Measurements from ENCODE around the gene HYAL1.

HYAL1 gene

DNA sequence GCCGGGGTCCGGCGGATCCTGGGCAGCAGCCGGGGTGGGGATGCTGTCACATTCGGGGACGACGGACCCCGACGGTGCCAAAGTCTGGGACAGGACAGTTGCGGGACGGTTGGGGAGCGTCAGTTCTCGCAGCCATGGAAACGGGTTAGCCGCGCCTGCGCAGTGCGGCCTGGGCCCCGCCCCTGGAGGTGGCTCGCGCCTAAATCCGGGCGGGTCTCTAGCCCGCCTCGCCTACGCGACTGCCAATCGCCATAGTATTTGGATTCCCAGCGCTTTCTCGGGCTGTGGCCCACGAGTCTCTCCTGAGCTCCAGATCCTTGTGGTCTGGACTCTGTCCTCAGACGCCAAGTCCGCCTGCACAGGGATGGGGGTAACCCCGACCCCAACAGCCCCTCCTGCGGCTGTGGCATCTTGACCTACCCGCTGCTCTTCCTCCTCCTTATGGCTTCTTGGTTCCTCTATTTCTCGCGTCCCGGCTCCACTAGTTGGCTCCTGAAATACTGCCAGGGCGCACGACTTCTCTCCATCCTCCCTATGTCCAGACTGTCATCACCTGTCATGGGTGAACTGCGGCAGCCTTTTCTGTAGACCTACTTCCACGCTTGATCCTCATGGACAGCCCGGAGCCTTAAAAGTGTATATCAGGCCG lies 42.3 kb upstream of the HYAL1 start, which contains the start of gene ZMYND10:
TSS of gene ZMYND10 (minus strand) at position 147 of the 649 bp plus-strand sequence. CDS start 153 bp downstream, outside the sequence.
- TF ChIP-seq, protein P1, sequence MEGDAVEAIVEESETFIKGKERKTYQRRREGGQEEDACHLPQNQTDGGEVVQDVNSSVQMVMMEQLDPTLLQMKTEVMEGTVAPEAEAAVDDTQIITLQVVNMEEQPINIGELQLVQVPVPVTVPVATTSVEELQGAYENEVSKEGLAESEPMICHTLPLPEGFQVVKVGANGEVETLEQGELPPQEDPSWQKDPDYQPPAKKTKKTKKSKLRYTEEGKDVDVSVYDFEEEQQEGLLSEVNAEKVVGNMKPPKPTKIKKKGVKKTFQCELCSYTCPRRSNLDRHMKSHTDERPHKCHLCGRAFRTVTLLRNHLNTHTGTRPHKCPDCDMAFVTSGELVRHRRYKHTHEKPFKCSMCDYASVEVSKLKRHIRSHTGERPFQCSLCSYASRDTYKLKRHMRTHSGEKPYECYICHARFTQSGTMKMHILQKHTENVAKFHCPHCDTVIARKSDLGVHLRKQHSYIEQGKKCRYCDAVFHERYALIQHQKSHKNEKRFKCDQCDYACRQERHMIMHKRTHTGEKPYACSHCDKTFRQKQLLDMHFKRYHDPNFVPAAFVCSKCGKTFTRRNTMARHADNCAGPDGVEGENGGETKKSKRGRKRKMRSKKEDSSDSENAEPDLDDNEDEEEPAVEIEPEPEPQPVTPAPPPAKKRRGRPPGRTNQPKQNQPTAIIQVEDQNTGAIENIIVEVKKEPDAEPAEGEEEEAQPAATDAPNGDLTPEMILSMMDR (IDR thresholded peaks at IDR 0.05; ENCODE audit: insufficient read depth, low read depth, low read length, missing control alignments): no peak
- H3K4me3 ChIP-seq (ENCODE audit: low read length): peak within 1 kb of the TSS; percentile 41
- DNase-seq (ENCODE audit: low read depth): peak; percentile 63

- no peak overlapping the region for H3K4me3 ChIP-seq (ENCODE audit: low read length)
- TF ChIP-seq, protein P1 (IDR thresholded peaks at IDR 0.05; ENCODE audit: insufficient read depth, low read depth, low read length, missing control alignments): no peak
- DNase-seq (ENCODE audit: low read depth): no peak
Observed at GRCh38 chr3:50345008-50345407, 41.6 kb upstream of the HYAL1 start.

- DNase-seq (ENCODE audit: low read depth): no peak
- TF ChIP-seq, protein P1 (IDR thresholded peaks at IDR 0.05; ENCODE audit: insufficient read depth, low read depth, low read length, missing control alignments): no peak
- H3K4me3 ChIP-seq (ENCODE audit: low read length): no peak overlapping the region
Observed at GRCh38 chr3:50342813-50343633, 39.6 kb upstream of the HYAL1 start.

DNA sequence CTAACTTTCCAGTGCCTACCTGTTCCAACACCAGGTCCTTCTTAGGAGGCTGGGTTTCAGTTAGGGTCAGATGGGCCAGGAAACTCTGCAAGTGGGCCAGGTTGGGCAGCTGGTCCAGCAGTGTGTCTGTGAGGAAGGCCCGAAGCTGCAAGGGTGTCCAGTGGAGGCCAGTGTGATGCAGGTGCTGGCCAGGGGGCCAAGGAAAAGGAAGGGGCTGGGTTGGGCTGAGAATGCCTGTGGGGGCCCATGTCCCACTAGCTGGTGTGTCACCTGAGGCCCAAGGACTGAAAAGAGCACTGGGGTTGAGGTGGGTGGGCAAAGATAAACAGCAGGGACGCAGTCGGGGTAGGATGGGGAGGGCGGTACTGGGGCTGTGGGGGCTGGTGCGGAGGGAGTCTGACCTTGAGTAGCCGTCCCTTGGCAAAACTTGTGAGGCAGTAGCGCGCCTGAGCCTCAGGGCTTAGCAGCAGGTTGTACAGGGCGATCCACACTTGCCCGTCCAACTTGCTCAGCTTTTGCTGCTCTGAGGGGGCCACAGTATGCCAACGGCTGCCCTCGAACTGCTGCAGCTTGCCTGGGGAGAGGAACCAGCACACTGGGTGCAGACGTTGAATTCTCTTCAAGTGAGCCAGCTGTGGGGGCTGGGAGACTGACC lies 38.7 kb upstream of the HYAL1 start:
- no peak for DNase-seq (ENCODE audit: low read depth)
- TF ChIP-seq, protein P1 (IDR thresholded peaks at IDR 0.05; ENCODE audit: insufficient read depth, low read depth, low read length, missing control alignments): no peak
- H3K4me3 ChIP-seq (ENCODE audit: low read length): no peak overlapping the region

DNA sequence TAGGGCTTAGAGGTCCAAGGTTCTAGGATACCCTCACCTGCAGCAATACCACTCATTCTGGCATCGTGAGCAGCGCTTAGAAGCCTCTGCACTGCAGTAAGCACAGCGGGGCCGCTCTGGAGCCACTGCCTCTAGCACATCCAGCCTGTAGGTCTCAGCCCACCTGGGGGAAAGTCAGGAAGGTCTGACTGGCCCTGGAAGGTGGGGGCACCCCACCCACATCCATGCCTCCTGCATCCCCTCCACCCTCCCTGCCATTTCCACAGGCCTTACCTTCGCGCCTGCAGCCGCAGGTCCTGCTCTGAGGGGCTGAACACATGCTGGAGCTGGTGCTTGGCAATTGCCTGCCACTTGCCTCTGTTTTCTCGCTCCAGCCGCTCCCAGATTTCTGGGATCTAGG lies 38.2 kb upstream of the HYAL1 start:
- H3K4me3 ChIP-seq (ENCODE audit: low read length): no peak overlapping the region
- DNase-seq (ENCODE audit: low read depth): no peak
- TF ChIP-seq, protein P1 (IDR thresholded peaks at IDR 0.05; ENCODE audit: insufficient read depth, low read depth, low read length, missing control alignments): no peak

DNA sequence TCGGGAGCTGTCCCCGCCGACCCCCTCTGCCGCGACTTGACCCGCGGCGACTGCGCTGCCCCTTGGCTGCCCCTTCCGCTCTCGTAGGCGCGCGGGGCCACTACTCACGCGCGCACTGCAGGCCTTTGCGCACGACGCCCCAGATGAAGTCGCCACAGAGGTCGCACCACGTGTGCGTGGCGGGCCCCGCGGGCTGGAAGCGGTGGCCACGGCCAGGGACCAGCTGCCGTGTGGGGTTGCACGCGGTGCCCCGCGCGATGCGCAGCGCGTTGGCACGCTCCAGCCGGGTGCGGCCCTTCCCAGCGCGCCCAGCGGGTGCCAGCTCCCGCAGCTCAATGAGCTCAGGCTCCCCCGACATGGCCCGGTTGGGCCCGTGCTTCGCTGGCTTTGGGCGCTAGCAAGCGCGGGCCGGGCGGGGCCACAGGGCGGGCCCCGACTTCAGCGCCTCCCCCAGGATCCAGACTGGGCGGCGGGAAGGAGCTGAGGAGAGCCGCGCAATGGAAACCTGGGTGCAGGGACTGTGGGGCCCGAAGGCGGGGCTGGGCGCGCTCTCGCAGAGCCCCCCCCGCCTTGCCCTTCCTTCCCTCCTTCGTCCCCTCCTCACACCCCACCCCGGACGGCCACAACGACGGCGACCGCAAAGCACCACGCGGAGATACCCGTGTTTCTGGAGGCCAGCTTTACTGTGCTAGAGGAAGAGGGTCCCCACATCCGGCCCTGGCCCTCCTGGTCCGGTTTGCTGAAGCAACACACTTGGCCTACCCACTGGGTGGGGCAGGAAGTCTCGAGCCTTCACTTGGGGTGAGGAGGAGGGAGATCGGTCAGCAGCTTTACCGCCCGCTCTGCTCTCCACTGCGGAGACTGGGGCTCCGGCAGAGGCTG lies 37.3 kb upstream of the HYAL1 start, which contains the start of gene RASSF1:
TSS of gene RASSF1 (minus strand) at position 389 of the 882 bp plus-strand sequence. CDS start at position 358, 31 bp downstream.
- peak within 1 kb of the TSS; percentile 59 for H3K4me3 ChIP-seq (ENCODE audit: low read length)
- TF ChIP-seq, protein P1 (IDR thresholded peaks at IDR 0.05; ENCODE audit: insufficient read depth, low read depth, low read length, missing control alignments): no peak
- DNase-seq (ENCODE audit: low read depth): peak; percentile 70

Data from epithelial cell of esophagus (primary cell).